Measurements from ENCODE around the gene SOX5.

GRCh38 chr12:23751641-23752040 is 197.8 kb downstream of the SOX5 start:
- TF ChIP-seq POLR2AphosphoS5 (IDR thresholded peaks at IDR 0.05; ENCODE audit: low read depth, low read length) = no peak
- TF ChIP-seq POLR2A (IDR thresholded peaks at IDR 0.05; ENCODE audit: low read depth, low read length) = no peak
- TF ChIP-seq SPI1 (IDR thresholded peaks at IDR 0.05; ENCODE audit: low read depth, low read length) = no peak
